ENCODE data around the gene B3GAT3. TPM values are rescaled to one million over a fixed set of nuclear protein-coding genes. Genes with fewer than 3 reads are reported as not detected.
A peak's percentile ranks its signal among the peaks of the same experiment; 100 is the strongest.

Gene B3GAT3
- total and polyA plus RNA-seq, 8 donors: 5.2 to 50.8 (median 19.7) TPM

- H3K9me3 ChIP-seq: no peaks in the 10 kb centered on the region
- 82 to 90% (median 87%) methylated on average over 8 of the region's 8 CpGs for WGBS, 5 donors
- intact Hi-C loops (cut with DNase I; ENCODE audit: low total_unique reads): no loop called here
Measured at GRCh38 chr11:62595124-62595523, 26.7 kb downstream of the B3GAT3 start.

GRCh38 chr11:62593434-62594044 is 28.2 kb downstream of the B3GAT3 start:
- DNase-seq: peak; percentile 87 to 90
- peaks cover 35 to 66% (median 49%) of the 10 kb centered on the region in 4 donors for H3K4me1 ChIP-seq
- H3K27me3 ChIP-seq: no peaks in the 10 kb centered on the region
- 49 to 54% (median 54%) methylated on average over 13 of the region's 13 CpGs for WGBS, 5 donors
- H3K27ac ChIP-seq: peak overlapping the region in 3 of 5 donors; percentile 96 to 100 (median 98)
- H3K4me3 ChIP-seq: no peak overlapping the region
- intact Hi-C loops (cut with DNase I; ENCODE audit: low total_unique reads): no loop called here
- TF ChIP-seq CTCF (IDR thresholded peaks at IDR 0.05): peak in 5 of 7 experiments; percentile 29 to 64 (median 58)
- TF ChIP-seq POLR2A (IDR thresholded peaks at IDR 0.05): no peak
- no peak for TF ChIP-seq EP300 (IDR thresholded peaks at IDR 0.05)
- TF ChIP-seq POLR2AphosphoS5 (IDR thresholded peaks at IDR 0.05): peak; percentile 42 to 81 (median 44)
- peaks cover 49 to 63% (median 56%) of the 10 kb centered on the region in 4 donors for H3K36me3 ChIP-seq
- no peaks in the 10 kb centered on the region for H3K9me3 ChIP-seq

More at GRCh38 chr11:62595124-62595523, 26.7 kb downstream of the B3GAT3 start:
- Histone ChIP-seq H3K4me1 (peaks cover 32 to 66% (median 51%) of the 10 kb centered on the region in 4 donors), H3K27ac (no peak overlapping the region), H3K36me3 (peaks cover 45 to 59% (median 55%) of the 10 kb centered on the region in 4 donors), H3K27me3 (no peaks in the 10 kb centered on the region), H3K4me3 (no peak overlapping the region)
- DNase-seq: no peak
- no peak for TF ChIP-seq POLR2AphosphoS5 (IDR thresholded peaks at IDR 0.05)
- TF ChIP-seq EP300 (IDR thresholded peaks at IDR 0.05): no peak
- no peak for TF ChIP-seq POLR2A (IDR thresholded peaks at IDR 0.05)
- TF ChIP-seq CTCF (IDR thresholded peaks at IDR 0.05): no peak

GRCh38 chr11:62592989-62593421 is 28.8 kb downstream of the B3GAT3 start:
- H3K4me3 ChIP-seq: no peak overlapping the region
- WGBS, 5 donors: 67 to 84% (median 79%) methylated on average over 8 of the region's 8 CpGs
- TF ChIP-seq EP300 (IDR thresholded peaks at IDR 0.05) (no peak), POLR2AphosphoS5 (IDR thresholded peaks at IDR 0.05) (no peak), CTCF (IDR thresholded peaks at IDR 0.05) (no peak), POLR2A (IDR thresholded peaks at IDR 0.05) (no peak)
- H3K27ac ChIP-seq: peak overlapping the region in 4 of 5 donors; percentile 96 to 100 (median 98)
- peaks cover 36 to 66% (median 49%) of the 10 kb centered on the region in 4 donors for H3K4me1 ChIP-seq
- intact Hi-C loops (cut with DNase I; ENCODE audit: low total_unique reads): no loop called here
- no peaks in the 10 kb centered on the region for H3K27me3 ChIP-seq
- H3K9me3 ChIP-seq: no peaks in the 10 kb centered on the region
- DNase-seq: no peak
- H3K36me3 ChIP-seq: peaks cover 49 to 63% (median 56%) of the 10 kb centered on the region in 4 donors

GRCh38 chr11:62592146-62592815 is 29.5 kb downstream of the B3GAT3 start:
- 11 to 14% (median 13%) methylated on average over 12 to 17 of the region's 17 CpGs for WGBS, 5 donors
- Histone ChIP-seq H3K9me3 (no peaks in the 10 kb centered on the region), H3K27me3 (no peaks in the 10 kb centered on the region), H3K36me3 (peaks cover 41 to 62% (median 56%) of the 10 kb centered on the region in 4 donors), H3K27ac (peak overlapping the region; percentile 78 to 100 (median 97)), H3K4me1 (peaks cover 43 to 68% (median 50%) of the 10 kb centered on the region in 4 donors), H3K4me3 (peak overlapping the region; percentile 66 to 87 (median 68))
- no peak for DNase-seq
- intact Hi-C loops (cut with DNase I; ENCODE audit: low total_unique reads): no loop called here
- TF ChIP-seq POLR2A (IDR thresholded peaks at IDR 0.05) (no peak), EP300 (IDR thresholded peaks at IDR 0.05) (no peak), POLR2AphosphoS5 (IDR thresholded peaks at IDR 0.05) (no peak), CTCF (IDR thresholded peaks at IDR 0.05) (no peak)
